ENCODE results near the gene OR2T1.
"Not testable (repeated sequence)": the region's sequence is repeated elsewhere in the genome, so short reads cannot be mapped to it uniquely, and the experiment has no call there.

OR2T1 gene

GRCh38 chr1:248433811-248434415, 31.1 kb downstream of the OR2T1 start:
- not testable (repeated sequence) for H2BK120ac ChIP-seq (ENCODE audit: insufficient read depth, low read length, poor library complexity); H3K79me1 ChIP-seq (ENCODE audit: low read length); H3K79me2 ChIP-seq (ENCODE audit: control insufficient read depth, insufficient read depth, low read length, poor library complexity); H3K27ac ChIP-seq (ENCODE audit: low read depth, low read length); H3K4me3 ChIP-seq (ENCODE audit: low read depth, low read length); DNase-seq; H3K23ac ChIP-seq (ENCODE audit: low read length); H4K91ac ChIP-seq (ENCODE audit: low read depth, low read length); H4K8ac ChIP-seq (ENCODE audit: low read depth, low read length); H3K36me3 ChIP-seq (ENCODE audit: control insufficient read depth in 1 of 2, insufficient read depth in 2 of 2, low read length in 2 of 2); H2AK5ac ChIP-seq (ENCODE audit: low read length); H3K4ac ChIP-seq (ENCODE audit: low read depth, low read length); H3K9ac ChIP-seq (ENCODE audit: low read length); H4K12ac ChIP-seq (ENCODE audit: low read depth, low read length); H3K14ac ChIP-seq (ENCODE audit: low read length); H3K4me2 ChIP-seq (ENCODE audit: low read length); H2BK12ac ChIP-seq (ENCODE audit: low read length); H3K4me1 ChIP-seq (ENCODE audit: control insufficient read depth in 1 of 2, insufficient read depth in 2 of 2, low read length in 2 of 2); H3K27me3 ChIP-seq (ENCODE audit: insufficient read depth, low read length); H3K9me3 ChIP-seq (ENCODE audit: insufficient read depth, low read depth, low read length); H2BK5ac ChIP-seq (ENCODE audit: low read depth, low read length, poor library complexity); H2AFZ ChIP-seq (ENCODE audit: insufficient read depth, low read length, poor library complexity); H3K18ac ChIP-seq (ENCODE audit: low read length)
- WGBS (ENCODE audit: extremely low coverage, insufficient coverage, insufficient read length): no CpG with 5 or more reads among the region's 38 CpGs

- H2AK5ac ChIP-seq (ENCODE audit: low read length); H3K4me3 ChIP-seq (ENCODE audit: low read depth, low read length): not testable (repeated sequence)
- WGBS (ENCODE audit: extremely low coverage, insufficient coverage, insufficient read length): no CpG with 5 or more reads among the region's 6 CpGs
These were observed 32.1 kb downstream of the OR2T1 start for GRCh38 chr1:248434913-248435312.

GRCh38 chr1:248436303-248436702, 33.5 kb downstream of the OR2T1 start:
- H3K23ac ChIP-seq (ENCODE audit: low read length); H2BK12ac ChIP-seq (ENCODE audit: low read length); H3K18ac ChIP-seq (ENCODE audit: low read length): not testable (repeated sequence)

More at GRCh38 chr1:248434913-248435312, 32.1 kb downstream of the OR2T1 start:
- H3K27ac ChIP-seq (ENCODE audit: low read depth, low read length); H3K9ac ChIP-seq (ENCODE audit: low read length); H4K8ac ChIP-seq (ENCODE audit: low read depth, low read length); H3K27me3 ChIP-seq (ENCODE audit: insufficient read depth, low read length); H3K36me3 ChIP-seq (ENCODE audit: control insufficient read depth in 1 of 2, insufficient read depth in 2 of 2, low read length in 2 of 2); H3K18ac ChIP-seq (ENCODE audit: low read length); H4K12ac ChIP-seq (ENCODE audit: low read depth, low read length); H2AFZ ChIP-seq (ENCODE audit: insufficient read depth, low read length, poor library complexity); H2BK5ac ChIP-seq (ENCODE audit: low read depth, low read length, poor library complexity); DNase-seq; H3K4me2 ChIP-seq (ENCODE audit: low read length); H3K4me1 ChIP-seq (ENCODE audit: control insufficient read depth in 1 of 2, insufficient read depth in 2 of 2, low read length in 2 of 2); H3K79me2 ChIP-seq (ENCODE audit: control insufficient read depth, insufficient read depth, low read length, poor library complexity); H3K14ac ChIP-seq (ENCODE audit: low read length); H3K4ac ChIP-seq (ENCODE audit: low read depth, low read length); H3K9me3 ChIP-seq (ENCODE audit: insufficient read depth, low read depth, low read length); H4K91ac ChIP-seq (ENCODE audit: low read depth, low read length); H3K79me1 ChIP-seq (ENCODE audit: low read length); H3K23ac ChIP-seq (ENCODE audit: low read length); H2BK120ac ChIP-seq (ENCODE audit: insufficient read depth, low read length, poor library complexity); H2BK12ac ChIP-seq (ENCODE audit: low read length): not testable (repeated sequence)

GRCh38 chr1:248438668-248439067, 35.8 kb downstream of the OR2T1 start:
- not testable (repeated sequence) for H3K14ac ChIP-seq (ENCODE audit: low read length); H3K23ac ChIP-seq (ENCODE audit: low read length); H3K36me3 ChIP-seq (ENCODE audit: control insufficient read depth in 1 of 2, insufficient read depth in 2 of 2, low read length in 2 of 2); H4K8ac ChIP-seq (ENCODE audit: low read depth, low read length); H3K4me2 ChIP-seq (ENCODE audit: low read length); H3K79me1 ChIP-seq (ENCODE audit: low read length); H3K79me2 ChIP-seq (ENCODE audit: control insufficient read depth, insufficient read depth, low read length, poor library complexity); DNase-seq; H3K4me1 ChIP-seq (ENCODE audit: control insufficient read depth in 1 of 2, insufficient read depth in 2 of 2, low read length in 2 of 2); H2BK5ac ChIP-seq (ENCODE audit: low read depth, low read length, poor library complexity); H3K4ac ChIP-seq (ENCODE audit: low read depth, low read length); H4K91ac ChIP-seq (ENCODE audit: low read depth, low read length); H3K4me3 ChIP-seq (ENCODE audit: low read depth, low read length); H3K9me3 ChIP-seq (ENCODE audit: insufficient read depth, low read depth, low read length); H2BK12ac ChIP-seq (ENCODE audit: low read length); H2BK120ac ChIP-seq (ENCODE audit: insufficient read depth, low read length, poor library complexity); H3K18ac ChIP-seq (ENCODE audit: low read length); H4K12ac ChIP-seq (ENCODE audit: low read depth, low read length); H3K27ac ChIP-seq (ENCODE audit: low read depth, low read length); H3K27me3 ChIP-seq (ENCODE audit: insufficient read depth, low read length); H3K9ac ChIP-seq (ENCODE audit: low read length); H2AFZ ChIP-seq (ENCODE audit: insufficient read depth, low read length, poor library complexity); H2AK5ac ChIP-seq (ENCODE audit: low read length)
- WGBS (ENCODE audit: extremely low coverage, insufficient coverage, insufficient read length): no CpG with 5 or more reads among the region's 1 CpG

More at GRCh38 chr1:248436303-248436702, 33.5 kb downstream of the OR2T1 start:
- not testable (repeated sequence) for H3K4me3 ChIP-seq (ENCODE audit: low read depth, low read length); H2BK5ac ChIP-seq (ENCODE audit: low read depth, low read length, poor library complexity); H4K12ac ChIP-seq (ENCODE audit: low read depth, low read length); H3K9me3 ChIP-seq (ENCODE audit: insufficient read depth, low read depth, low read length); H4K8ac ChIP-seq (ENCODE audit: low read depth, low read length); H3K27me3 ChIP-seq (ENCODE audit: insufficient read depth, low read length); H3K4ac ChIP-seq (ENCODE audit: low read depth, low read length); H3K14ac ChIP-seq (ENCODE audit: low read length); H3K4me1 ChIP-seq (ENCODE audit: control insufficient read depth in 1 of 2, insufficient read depth in 2 of 2, low read length in 2 of 2); H3K27ac ChIP-seq (ENCODE audit: low read depth, low read length); H3K79me2 ChIP-seq (ENCODE audit: control insufficient read depth, insufficient read depth, low read length, poor library complexity); H3K4me2 ChIP-seq (ENCODE audit: low read length); H2AK5ac ChIP-seq (ENCODE audit: low read length); DNase-seq; H3K9ac ChIP-seq (ENCODE audit: low read length); H2BK120ac ChIP-seq (ENCODE audit: insufficient read depth, low read length, poor library complexity); H2AFZ ChIP-seq (ENCODE audit: insufficient read depth, low read length, poor library complexity); H4K91ac ChIP-seq (ENCODE audit: low read depth, low read length); H3K79me1 ChIP-seq (ENCODE audit: low read length); H3K36me3 ChIP-seq (ENCODE audit: control insufficient read depth in 1 of 2, insufficient read depth in 2 of 2, low read length in 2 of 2)
- no CpG with 5 or more reads among the region's 3 CpGs for WGBS (ENCODE audit: extremely low coverage, insufficient coverage, insufficient read length)

All from trophoblast cell (in vitro differentiated cells and primary cell).